ENCODE results near the gene POLN.

DNA sequence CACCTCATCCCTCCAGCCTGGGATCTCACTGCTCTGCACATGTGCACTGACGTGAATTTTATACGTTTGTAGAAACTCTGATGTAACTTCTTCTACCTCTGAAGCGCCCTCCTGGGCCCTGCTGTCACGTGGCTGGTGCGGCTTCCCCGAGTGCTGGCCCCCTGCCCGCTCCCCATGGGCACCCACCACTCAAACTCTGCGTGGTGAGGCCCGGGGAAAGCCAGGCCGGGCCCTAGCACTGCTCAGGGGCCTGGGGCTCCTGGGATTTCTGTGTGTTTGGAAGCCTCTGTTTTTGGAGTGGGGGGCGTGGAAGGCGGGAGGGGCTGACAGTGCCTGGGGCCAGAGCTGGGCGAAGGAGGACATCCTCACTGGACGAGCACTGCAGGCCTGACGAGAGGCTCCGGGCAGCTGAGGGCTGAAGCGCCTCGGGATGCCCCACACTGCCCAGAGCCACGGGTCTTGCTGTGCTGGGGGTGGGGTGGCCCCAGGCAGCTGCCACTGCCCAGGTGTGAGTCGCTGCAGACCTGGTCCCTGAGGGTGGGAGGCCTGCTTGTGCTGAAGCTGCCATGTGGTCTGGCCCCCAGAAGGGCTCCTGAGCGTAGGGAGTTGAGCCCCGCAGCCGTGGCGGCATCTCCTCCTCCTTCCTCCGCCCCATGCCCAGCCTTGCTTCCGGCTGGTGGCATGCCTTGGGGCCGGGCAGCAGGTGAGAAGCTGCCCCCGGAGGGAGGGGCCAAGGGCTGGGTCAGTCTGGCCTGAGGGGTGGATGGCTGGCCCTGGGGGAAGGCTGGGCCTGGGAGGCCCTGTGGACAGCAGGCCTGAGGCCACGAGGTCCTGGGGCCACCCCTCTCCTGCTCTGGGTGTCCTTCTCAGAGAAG, 175.1 kb downstream of the POLN start:
- TF ChIP-seq EZH2phosphoT487 (IDR thresholded peaks at IDR 0.05; ENCODE audit: borderline replicate concordance): no peak
- TF ChIP-seq, protein P1, sequence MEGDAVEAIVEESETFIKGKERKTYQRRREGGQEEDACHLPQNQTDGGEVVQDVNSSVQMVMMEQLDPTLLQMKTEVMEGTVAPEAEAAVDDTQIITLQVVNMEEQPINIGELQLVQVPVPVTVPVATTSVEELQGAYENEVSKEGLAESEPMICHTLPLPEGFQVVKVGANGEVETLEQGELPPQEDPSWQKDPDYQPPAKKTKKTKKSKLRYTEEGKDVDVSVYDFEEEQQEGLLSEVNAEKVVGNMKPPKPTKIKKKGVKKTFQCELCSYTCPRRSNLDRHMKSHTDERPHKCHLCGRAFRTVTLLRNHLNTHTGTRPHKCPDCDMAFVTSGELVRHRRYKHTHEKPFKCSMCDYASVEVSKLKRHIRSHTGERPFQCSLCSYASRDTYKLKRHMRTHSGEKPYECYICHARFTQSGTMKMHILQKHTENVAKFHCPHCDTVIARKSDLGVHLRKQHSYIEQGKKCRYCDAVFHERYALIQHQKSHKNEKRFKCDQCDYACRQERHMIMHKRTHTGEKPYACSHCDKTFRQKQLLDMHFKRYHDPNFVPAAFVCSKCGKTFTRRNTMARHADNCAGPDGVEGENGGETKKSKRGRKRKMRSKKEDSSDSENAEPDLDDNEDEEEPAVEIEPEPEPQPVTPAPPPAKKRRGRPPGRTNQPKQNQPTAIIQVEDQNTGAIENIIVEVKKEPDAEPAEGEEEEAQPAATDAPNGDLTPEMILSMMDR (conservative IDR thresholded peaks at IDR 0.05; ENCODE audit: low read length): no peak

Data from Loucy (cell line).